HepG2 (cell line): ENCODE data around the gene LYST. TPM values are rescaled to one million over a fixed set of nuclear protein-coding genes. Genes with fewer than 3 reads are reported as not detected.

Source experiments
- ATAC-seq: fragments of 200-7000 bp; cut with Tn5 transposase; 3 replicates; pipeline ENCODE4 v1.9.1; 2020; ENCODE audit warnings: mild to moderate bottlenecking, moderate library complexity
- BruUV-seq: library from RNA; stranded (reverse); fragments of 400-500 nt; replicated peaks from 2 replicates; lab custom pipeline; 2021; lab: Mats Ljungman, UMichigan
- CTCF ChIA-PET: fragments of 300-600 bp; formaldehyde crosslinking; extraction: SDS; loops from one replicate; lab custom pipeline; 2021; ENCODE audit warnings: low total read pairs, inconsistent platforms, low intra/inter-chr PET ratio; lab: Yijun Ruan, JAX
- POLR2A ChIA-PET: fragments of 350-600 bp; sonication (Branson Sonifier 250); formaldehyde crosslinking; loops from one replicate; lab custom pipeline; 2020; ENCODE audit warnings: antibody characterized with exemption, inconsistent platforms; lab: Yijun Ruan, JAX
- DNase-seq: peaks from one replicate; pipeline ENCODE4 v3.0.0-alpha.2; 2015; ENCODE audit warnings: low spot score
- FAIRE-seq: peaks from 3 replicates; lab custom pipeline; 2011; peaks lifted over from hg19 to GRCh38; lab: Jason Lieb, UNC
- H2AFZ ChIP-seq: one replicate; pipeline ENCODE4 v1.6.1; 2011; ENCODE audit warnings: low read length, inconsistent platforms
- H3K27ac ChIP-seq: fragments of 300-600 bp; 3 replicates; pipeline ENCODE4 v1.8.0; 2011; ENCODE audit warnings: mixed run types, mild to moderate bottlenecking, mixed read lengths, low read length, inconsistent platforms; ENCODE audit not compliant: insufficient read depth; ENCODE audit errors: extremely low read length
- H3K27me3 ChIP-seq, 2 experiments: fragments of 200-600 bp in 1 of 2; 2 replicates in 1 of 2; 3 replicates in 1 of 2; pipeline versions ENCODE4 v1.6.0 to v1.8.0; 2011; ENCODE audit warnings: low read length in 2 of 2, mild to moderate bottlenecking in 2 of 2, moderate library complexity in 2 of 2, inconsistent platforms in 1 of 2; ENCODE audit not compliant: insufficient read depth in 2 of 2, control insufficient read depth in 1 of 2
- H3K36me3 ChIP-seq, 2 experiments: fragments of 200-600 bp in 1 of 2; replicated peaks in 1 of 2; 2 replicates in 1 of 2; 3 replicates in 1 of 2; pipeline versions ENCODE4 v1.5.1 to v1.8.0; 2011; ENCODE audit warnings: low read length in 2 of 2, inconsistent platforms in 1 of 2; ENCODE audit not compliant: insufficient read depth in 2 of 2, control insufficient read depth in 1 of 2
- H3K4me1 ChIP-seq: 2 replicates; pipeline ENCODE4 v1.5.1; 2012; ENCODE audit warnings: low read length, inconsistent platforms; ENCODE audit not compliant: insufficient read depth
- H3K4me2 ChIP-seq: 2 replicates; pipeline ENCODE4 v1.6.0; 2011; ENCODE audit warnings: low read depth, low read length, inconsistent platforms
- H3K4me3 ChIP-seq, 3 experiments: fragments of 200-600 bp in 1 of 3; sonication (generic), shearing (Covaris generic) in 1 of 3; replicated peaks in 1 of 3; 2 replicates each; pipeline ENCODE4 v1.5.1; 2011 to 2016; ENCODE audit warnings: low read length in 3 of 3, inconsistent platforms in 2 of 3, low read depth in 2 of 3, mild to moderate bottlenecking in 2 of 3, control low read depth in 1 of 3, mixed read lengths in 1 of 3; ENCODE audit not compliant: insufficient read depth in 1 of 3
- H3K79me2 ChIP-seq: one replicate; pipeline ENCODE4 v1.6.1; 2011; ENCODE audit warnings: low read length, inconsistent platforms; ENCODE audit not compliant: insufficient read depth
- H3K9ac ChIP-seq: 2 replicates; pipeline ENCODE4 v1.6.0; 2011; ENCODE audit warnings: mild to moderate bottlenecking, low read depth, low read length, inconsistent platforms; ENCODE audit not compliant: insufficient read depth
- H3K9me3 ChIP-seq: 2 replicates; pipeline ENCODE4 v1.5.1; 2012; ENCODE audit warnings: mild to moderate bottlenecking, low read length
- H4K20me1 ChIP-seq: 2 replicates; pipeline ENCODE4 v1.6.0; 2011; ENCODE audit warnings: inconsistent platforms, mild to moderate bottlenecking, low read length, moderate library complexity; ENCODE audit not compliant: insufficient read depth
- CENPX ChIP-seq: sonication (generic); formaldehyde crosslinking; IDR thresholded peaks from 2 replicates; pipeline ENCODE4 v1.9.0; 2021; ENCODE audit warnings: mild to moderate bottlenecking, missing genetic modification reagents, moderate library complexity
- FOXP1 ChIP-seq, 2 experiments: fragments of 450-650 bp in 1 of 2; IDR thresholded peaks; 2 replicates each; pipeline ENCODE4 v1.6.1; 2017 to 2018; ENCODE audit warnings: antibody characterized with exemption in 1 of 2
- GATAD2A ChIP-seq: IDR thresholded peaks from 2 replicates; pipeline ENCODE4 v1.6.1; 2016
- GFI1 ChIP-seq: sonication (generic); formaldehyde crosslinking; IDR thresholded peaks from 2 replicates; pipeline ENCODE4 v1.5.0; 2020; ENCODE audit warnings: missing genetic modification reagents, mild to moderate bottlenecking, borderline replicate concordance
- HDAC1 ChIP-seq: sonication (generic); formaldehyde crosslinking; IDR thresholded peaks from 2 replicates; pipeline ENCODE4 v1.5.1; 2020; ENCODE audit warnings: mild to moderate bottlenecking, missing genetic modification reagents
- HMG20A ChIP-seq: IDR thresholded peaks from 2 replicates; pipeline ENCODE4 v1.6.1; 2016; ENCODE audit warnings: borderline replicate concordance
- HNF4A ChIP-seq: sonication (generic); formaldehyde crosslinking; IDR thresholded peaks from 2 replicates; pipeline ENCODE4 v1.4.0; 2020; ENCODE audit warnings: missing genetic modification reagents
- HOXA7 ChIP-seq: sonication (generic); formaldehyde crosslinking; IDR thresholded peaks from 2 replicates; pipeline ENCODE4 v1.8.1; 2022; ENCODE audit warnings: mild to moderate bottlenecking, missing genetic modification reagents, moderate library complexity
- KAT8 ChIP-seq: IDR thresholded peaks from 2 replicates; pipeline ENCODE4 v1.6.1; 2016; ENCODE audit warnings: missing genetic modification reagents, missing compliant biosample characterization
- MAFK ChIP-seq, 2 experiments: IDR thresholded peaks in 1 of 2; conservative IDR thresholded peaks in 1 of 2; 2 replicates each; pipeline ENCODE4 v1.6.1; 2011; ENCODE audit warnings: improper control_type of control experiment in 2 of 2, low read length in 2 of 2
- MLLT10 ChIP-seq: sonication (generic); formaldehyde crosslinking; IDR thresholded peaks from 2 replicates; pipeline ENCODE4 v1.4.0; 2020; ENCODE audit warnings: missing genetic modification reagents
- MXI1 ChIP-seq: IDR thresholded peaks from 3 replicates; pipeline ENCODE4 v1.6.1; 2012; ENCODE audit warnings: low read depth, low read length, inconsistent platforms, borderline replicate concordance
- NR2F6 ChIP-seq, 2 experiments: IDR thresholded peaks; 2 replicates each; pipeline ENCODE4 v1.6.1; 2016; ENCODE audit warnings: antibody characterized with exemption in 1 of 2, mild to moderate bottlenecking in 1 of 2
- RXRB ChIP-seq: IDR thresholded peaks from 2 replicates; pipeline ENCODE4 v1.6.1; 2016; ENCODE audit warnings: borderline replicate concordance, missing genetic modification reagents, missing compliant biosample characterization
- SALL1 ChIP-seq: sonication (generic); formaldehyde crosslinking; IDR thresholded peaks from 2 replicates; pipeline ENCODE4 v1.8.0; 2022; ENCODE audit warnings: mild to moderate bottlenecking, missing genetic modification reagents
- SAP130 ChIP-seq: IDR thresholded peaks from 2 replicates; pipeline ENCODE4 v1.6.1; 2016; ENCODE audit warnings: low read depth
- SOX13 ChIP-seq, 3 experiments: fragments of 450-650 bp in 1 of 3; sonication (generic) in 1 of 3; formaldehyde crosslinking in 1 of 3; IDR thresholded peaks in 2 of 3; conservative IDR thresholded peaks in 1 of 3; 2 replicates each; pipeline versions ENCODE4 v1.5.0 to v1.6.1; 2016 to 2020; ENCODE audit warnings: antibody characterized with exemption in 1 of 3, mild to moderate bottlenecking in 1 of 3, missing compliant biosample characterization in 1 of 3, missing genetic modification reagents in 1 of 3, moderate library complexity in 1 of 3
- ZNF264 ChIP-seq: sonication (generic); formaldehyde crosslinking; IDR thresholded peaks from 2 replicates; pipeline ENCODE4 v1.4.0; 2020; ENCODE audit warnings: missing genetic modification reagents
- ZNF337 ChIP-seq: sonication (generic); formaldehyde crosslinking; IDR thresholded peaks from 2 replicates; pipeline ENCODE4 v1.5.1; 2020; ENCODE audit warnings: missing genetic modification reagents, low read depth, mild to moderate bottlenecking, borderline replicate concordance
- ZNF644 ChIP-seq: IDR thresholded peaks from 2 replicates; pipeline ENCODE4 v1.6.1; 2016; ENCODE audit warnings: low read depth
- WGBS: methylation state at CpG from one replicate; pipeline ENCODE4 v1.1.6; 2017; ENCODE audit warnings: low lambda C conversion rate; 5-methylcytosine and 5-hydroxymethylcytosine counted together
- in situ Hi-C: cut with HindIII; loops from 2 replicates; pipeline ENCODE4 v1.10.0; 2017; ENCODE audit warnings: low pct_unique_long_range_greater_than_20kb; ENCODE audit not compliant: extremely low pct_ligation_motif_present
- intact Hi-C: fragments of 100-400 bp; cut with micrococcal nuclease; formaldehyde crosslinking; loops from one replicate; pipeline ENCODE4 v1.10.0; 2022; ENCODE audit not compliant: unreplicated experiment
- polyA plus RNA-seq, 8 experiments: library from polyadenylated mRNA; depleted of rRNA in 3 of 8; stranded (reverse) in 7 of 8; unstranded in 1 of 8; fragments of >200 nt; fragmentation: Illumina TruSeq in 4 of 8; extraction: Trizol in 4 of 8; gene quantifications; 2 replicates each; pipeline versions ENCODE4 v1.2.1 to v1.2.3, GENCODE V29; 2011 to 2016; ENCODE audit warnings: low read depth in 4 of 8, missing spikeins in 1 of 8, mixed read lengths in 1 of 8; ENCODE audit not compliant: insufficient read depth in 1 of 8
- total RNA-seq, 5 experiments: library from RNA; depleted of rRNA; stranded (reverse); fragments of >200 nt; fragmentation: Illumina TruSeq; extraction: Trizol; gene quantifications; 2 replicates each; pipeline ENCODE4 v1.2.3, GENCODE V29; 2016; ENCODE audit warnings: low read depth in 1 of 5
- TF ChIP-seq, protein P1 (sequence below): IDR thresholded peaks from 2 replicates; pipeline ENCODE4 v1.6.1; 2016
- TF ChIP-seq, protein P2 (sequence below): sonication (generic); formaldehyde crosslinking; IDR thresholded peaks from 2 replicates; pipeline ENCODE4 v1.4.0; 2020; ENCODE audit warnings: missing genetic modification reagents, borderline replicate concordance
- TF ChIP-seq, protein P3 (sequence below): sonication (generic); formaldehyde crosslinking; IDR thresholded peaks from 2 replicates; pipeline ENCODE4 v1.8.0; 2022; ENCODE audit warnings: missing genetic modification reagents, mild to moderate bottlenecking, inconsistent platforms, borderline replicate concordance

The LYST gene
- total and polyA plus RNA-seq, 2 of the 13 experiments (the other 11 are each of a cell fraction or from before 2014, with no cell fraction given) = 0.91 to 2.5 TPM

GRCh38 chr1:235679005-235679404 lies 187.7 kb downstream of the LYST start:
- Histone ChIP-seq H3K36me3 (no peaks in the 10 kb centered on the region), H3K4me1 (peaks cover 23% of the 10 kb centered on the region), H3K27ac (no peak overlapping the region), H3K9me3 (peaks cover 12% of the 10 kb centered on the region; the same call in 1 of the 2 replicates), H2AFZ (peak overlapping the region; percentile 63), H3K9ac (no peak overlapping the region), H4K20me1 (no peaks in the 10 kb centered on the region), H3K79me2 (no peaks in the 10 kb centered on the region), H3K4me3 (no peak overlapping the region), H3K27me3 (no peaks in the 10 kb centered on the region), H3K4me2 (peak overlapping the region; percentile 12; the same call in 1 of the 2 replicates)
- ChIA-PET POLR2A (interaction anchor here (1.2 kb wide), 1 partner anchor 29 kb away, joined by 6 read pairs; the partner anchor contains the start of gene GNG4), CTCF (no interaction called here)
- peak; percentile 45 for DNase-seq
- no TSS peak for BruUV-seq
- WGBS = 7% methylated on average over 2 of the region's 2 CpGs
- intact Hi-C loops (no loop called here), in situ Hi-C loops (no loop called here)
- no peak for FAIRE-seq
- ATAC-seq = peak; percentile 97
- no peak for TF ChIP-seq CENPX (CRISPR knock-in tag)
- no peak for TF ChIP-seq FOXP1 (IDR thresholded peaks at IDR 0.05)
- TF ChIP-seq FOXP1 (CRISPR knock-in tag; IDR thresholded peaks at IDR 0.05) = 0 out of 2 replicates have a peak, but pooled peaks have one; percentile 12
- 0 out of 2 replicates have a peak, but pooled peaks have one; percentile 15 for TF ChIP-seq KAT8 (CRISPR knock-in tag)
- TF ChIP-seq MAFK (conservative IDR thresholded peaks at IDR 0.05 in 1 of 2, IDR thresholded peaks at IDR 0.05 in 1 of 2; ENCODE audit: low read length in 2 of 2) = no peak
- no peak for TF ChIP-seq SAP130 (CRISPR knock-in tag)
- TF ChIP-seq MLLT10 (CRISPR knock-in tag) = no peak
- peak; percentile 12; the same call in 1 of the 2 replicates for TF ChIP-seq GATAD2A (CRISPR knock-in tag)
- no peak for TF ChIP-seq ZNF337 (CRISPR knock-in tag)
- peak; percentile 37; the same call in 1 of the 2 replicates for TF ChIP-seq RXRB (CRISPR knock-in tag)
- TF ChIP-seq HDAC1 = no peak
- TF ChIP-seq, protein P1, sequence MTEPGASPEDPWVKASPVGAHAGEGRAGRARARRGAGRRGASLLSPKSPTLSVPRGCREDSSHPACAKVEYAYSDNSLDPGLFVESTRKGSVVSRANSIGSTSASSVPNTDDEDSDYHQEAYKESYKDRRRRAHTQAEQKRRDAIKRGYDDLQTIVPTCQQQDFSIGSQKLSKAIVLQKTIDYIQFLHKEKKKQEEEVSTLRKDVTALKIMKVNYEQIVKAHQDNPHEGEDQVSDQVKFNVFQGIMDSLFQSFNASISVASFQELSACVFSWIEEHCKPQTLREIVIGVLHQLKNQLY (CRISPR knock-in tag) = no peak
- no peak for TF ChIP-seq HOXA7
- TF ChIP-seq NR2F6 (IDR thresholded peaks at IDR 0.05) = no peak
- 0 out of 2 replicates have a peak, but pooled peaks have one; percentile 14 for TF ChIP-seq NR2F6 (CRISPR knock-in tag; IDR thresholded peaks at IDR 0.05)
- TF ChIP-seq SOX13 (IDR thresholded peaks at IDR 0.05) = no peak
- TF ChIP-seq SOX13 (CRISPR knock-in tag; conservative IDR thresholded peaks at IDR 0.05 in 1 of 2, IDR thresholded peaks at IDR 0.05 in 1 of 2) = peak in 1 of 2 experiments; percentile 47; a peak in 2 of 4 replicates
- no peak for TF ChIP-seq ZNF644
- no peak for TF ChIP-seq ZNF264 (CRISPR knock-in tag)
- TF ChIP-seq MXI1 = no peak
- TF ChIP-seq SALL1 (CRISPR knock-in tag) = peak; percentile 49
- TF ChIP-seq, protein P2, sequence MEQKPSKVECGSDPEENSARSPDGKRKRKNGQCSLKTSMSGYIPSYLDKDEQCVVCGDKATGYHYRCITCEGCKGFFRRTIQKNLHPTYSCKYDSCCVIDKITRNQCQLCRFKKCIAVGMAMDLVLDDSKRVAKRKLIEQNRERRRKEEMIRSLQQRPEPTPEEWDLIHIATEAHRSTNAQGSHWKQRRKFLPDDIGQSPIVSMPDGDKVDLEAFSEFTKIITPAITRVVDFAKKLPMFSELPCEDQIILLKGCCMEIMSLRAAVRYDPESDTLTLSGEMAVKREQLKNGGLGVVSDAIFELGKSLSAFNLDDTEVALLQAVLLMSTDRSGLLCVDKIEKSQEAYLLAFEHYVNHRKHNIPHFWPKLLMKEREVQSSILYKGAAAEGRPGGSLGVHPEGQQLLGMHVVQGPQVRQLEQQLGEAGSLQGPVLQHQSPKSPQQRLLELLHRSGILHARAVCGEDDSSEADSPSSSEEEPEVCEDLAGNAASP = peak; percentile 39; the same call in 1 of the 2 replicates
- TF ChIP-seq, protein P3, sequence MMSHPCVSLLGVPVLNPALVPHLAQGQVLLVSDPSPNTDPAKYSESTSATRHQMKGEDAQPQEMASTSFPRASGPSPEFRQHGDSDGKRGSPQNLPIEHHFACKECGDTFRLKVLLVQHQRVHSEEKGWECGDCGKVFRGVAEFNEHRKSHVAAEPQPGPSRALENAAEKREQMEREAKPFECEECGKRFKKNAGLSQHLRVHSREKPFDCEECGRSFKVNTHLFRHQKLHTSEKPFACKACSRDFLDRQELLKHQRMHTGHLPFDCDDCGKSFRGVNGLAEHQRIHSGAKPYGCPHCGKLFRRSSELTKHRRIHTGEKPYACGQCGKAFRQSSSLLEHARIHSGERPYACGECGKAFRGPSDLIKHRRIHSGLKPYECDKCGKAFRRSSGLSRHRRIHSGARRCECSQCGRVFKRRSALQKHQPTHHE = no peak
- TF ChIP-seq GFI1 (CRISPR knock-in tag) = peak; percentile 55; the same call in 1 of the 2 replicates
- peak; percentile 26; the same call in 1 of the 2 replicates for TF ChIP-seq HMG20A (CRISPR knock-in tag)
- TF ChIP-seq HNF4A (CRISPR knock-in tag) = no peak
